Epithelial cell of proximal tubule (primary cell): Measurements from ENCODE around the gene SLC22A1. TPM values are rescaled to one million over a fixed set of nuclear protein-coding genes. Genes with fewer than 3 reads are reported as not detected.
"Not testable (repeated sequence)": the region's sequence is repeated elsewhere in the genome, so short reads cannot be mapped to it uniquely, and the experiment has no call there.

Source experiments
- DNase-seq: peaks from one replicate; pipeline ENCODE4 v3.0.0-alpha.2; 2011; ENCODE audit warnings: low read depth
- H3K4me3 ChIP-seq: 2 replicates; pipeline ENCODE4 v1.5.1; 2011; ENCODE audit warnings: low read depth, mild to moderate bottlenecking, low read length
- total RNA-seq: library from RNA; depleted of rRNA; stranded (reverse); fragments of >200 nt; gene quantifications from 2 replicates; pipeline ENCODE4 v1.2.3, GENCODE V29; 2015
- TF ChIP-seq, protein P1 (sequence below): conservative IDR thresholded peaks from 2 replicates; pipeline ENCODE4 v1.5.1; 2012; ENCODE audit warnings: low read depth, mild to moderate bottlenecking, low read length

Gene SLC22A1
- total RNA-seq, 1 donor from 2014 or later: 0.12 TPM

DNA sequence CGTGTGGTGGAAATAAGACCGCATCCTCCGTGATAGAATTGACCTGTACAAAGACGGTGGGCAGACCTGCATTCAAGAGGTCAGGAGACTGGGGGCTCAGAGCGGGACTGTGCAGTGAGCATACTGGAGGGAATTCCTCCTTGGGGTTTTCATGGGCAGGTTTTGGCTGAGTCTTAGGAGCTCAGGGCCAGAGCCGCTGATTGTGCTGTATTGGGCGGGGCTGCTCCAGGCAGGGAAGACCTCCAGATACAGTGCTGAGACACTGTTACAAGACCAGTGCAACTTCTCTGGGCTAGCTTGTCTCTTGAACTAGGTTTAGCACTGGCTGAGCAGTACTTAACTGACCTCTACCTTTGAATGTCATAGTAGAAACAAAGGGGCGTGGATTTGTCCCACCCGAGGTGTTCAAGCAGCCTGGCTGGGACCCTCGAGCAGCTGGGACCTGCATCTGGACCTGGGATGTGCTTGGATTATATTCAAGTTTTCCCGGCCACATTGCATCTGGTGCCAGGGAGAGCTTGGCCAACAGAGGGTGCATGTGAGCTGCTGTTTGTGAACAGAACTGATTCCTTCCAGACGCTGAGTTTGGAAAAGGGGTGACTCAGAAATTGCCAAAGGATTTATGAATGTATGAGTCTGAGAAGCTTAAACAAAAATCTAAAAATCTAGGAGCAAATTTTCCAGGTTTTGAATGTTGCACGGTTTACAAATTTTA is 33.4 kb upstream of the SLC22A1 start:
- peak; percentile 6 for DNase-seq
- H3K4me3 ChIP-seq: no peak overlapping the region
- TF ChIP-seq, protein P1, sequence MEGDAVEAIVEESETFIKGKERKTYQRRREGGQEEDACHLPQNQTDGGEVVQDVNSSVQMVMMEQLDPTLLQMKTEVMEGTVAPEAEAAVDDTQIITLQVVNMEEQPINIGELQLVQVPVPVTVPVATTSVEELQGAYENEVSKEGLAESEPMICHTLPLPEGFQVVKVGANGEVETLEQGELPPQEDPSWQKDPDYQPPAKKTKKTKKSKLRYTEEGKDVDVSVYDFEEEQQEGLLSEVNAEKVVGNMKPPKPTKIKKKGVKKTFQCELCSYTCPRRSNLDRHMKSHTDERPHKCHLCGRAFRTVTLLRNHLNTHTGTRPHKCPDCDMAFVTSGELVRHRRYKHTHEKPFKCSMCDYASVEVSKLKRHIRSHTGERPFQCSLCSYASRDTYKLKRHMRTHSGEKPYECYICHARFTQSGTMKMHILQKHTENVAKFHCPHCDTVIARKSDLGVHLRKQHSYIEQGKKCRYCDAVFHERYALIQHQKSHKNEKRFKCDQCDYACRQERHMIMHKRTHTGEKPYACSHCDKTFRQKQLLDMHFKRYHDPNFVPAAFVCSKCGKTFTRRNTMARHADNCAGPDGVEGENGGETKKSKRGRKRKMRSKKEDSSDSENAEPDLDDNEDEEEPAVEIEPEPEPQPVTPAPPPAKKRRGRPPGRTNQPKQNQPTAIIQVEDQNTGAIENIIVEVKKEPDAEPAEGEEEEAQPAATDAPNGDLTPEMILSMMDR: peak; percentile 91

DNA sequence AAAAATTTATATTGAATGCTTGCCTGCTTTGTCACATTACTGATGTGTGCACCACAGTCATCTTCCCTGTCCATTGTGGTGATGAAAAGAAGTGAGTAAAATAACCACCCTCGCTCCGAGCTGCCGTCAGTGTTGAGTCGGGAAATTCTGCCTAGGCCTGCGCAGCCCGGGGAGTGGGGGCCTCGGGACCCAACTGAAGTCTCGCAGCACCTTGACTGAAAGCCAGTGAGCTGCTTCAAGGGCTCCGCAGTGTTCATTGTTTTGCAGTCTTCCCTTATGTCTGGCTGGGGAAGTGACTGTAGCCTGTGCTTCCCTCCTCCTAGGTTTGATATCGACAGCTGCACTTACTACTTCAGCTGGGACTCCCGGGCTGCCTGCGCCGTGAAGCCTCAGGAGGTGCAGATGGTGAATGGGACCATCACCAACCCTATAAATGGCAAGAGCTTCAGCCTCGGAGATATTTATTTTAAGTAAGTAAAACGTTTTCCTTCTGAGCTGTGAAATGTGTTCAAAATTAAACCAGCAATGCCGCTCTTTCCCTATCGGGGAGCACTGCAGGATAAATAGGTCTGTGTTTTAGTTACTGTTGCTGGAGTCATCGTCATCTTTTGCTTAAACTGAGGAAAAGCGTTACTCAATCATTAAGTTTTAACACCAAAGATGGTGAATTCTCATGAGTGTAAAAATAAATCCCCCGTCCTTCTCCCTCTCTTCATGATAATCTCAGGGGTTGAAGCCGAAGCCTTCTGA is 32.7 kb upstream of the SLC22A1 start:
- no peak for DNase-seq
- TF ChIP-seq, protein P1: no peak
- H3K4me3 ChIP-seq: no peak overlapping the region

DNA sequence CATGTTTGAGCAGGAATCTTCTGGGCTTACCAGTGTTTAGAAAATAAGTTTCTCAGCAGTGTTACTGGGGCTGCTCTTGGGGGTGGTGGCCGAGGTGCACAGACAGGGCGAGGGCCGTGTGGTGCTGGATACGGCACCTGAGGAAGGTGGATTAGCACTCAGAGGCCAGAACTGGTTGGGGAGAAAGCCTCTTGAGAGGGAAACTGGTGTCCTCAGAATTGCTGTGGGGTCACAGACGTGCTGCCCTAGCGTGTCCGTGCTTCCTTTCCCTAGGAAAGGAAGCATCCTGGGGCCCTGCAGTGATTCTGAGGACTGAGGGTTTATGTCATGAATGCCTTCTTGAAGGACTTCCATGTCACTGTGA is 32.1 kb upstream of the SLC22A1 start:
- no peak for DNase-seq
- TF ChIP-seq, protein P1: no peak
- H3K4me3 ChIP-seq: no peak overlapping the region

DNA sequence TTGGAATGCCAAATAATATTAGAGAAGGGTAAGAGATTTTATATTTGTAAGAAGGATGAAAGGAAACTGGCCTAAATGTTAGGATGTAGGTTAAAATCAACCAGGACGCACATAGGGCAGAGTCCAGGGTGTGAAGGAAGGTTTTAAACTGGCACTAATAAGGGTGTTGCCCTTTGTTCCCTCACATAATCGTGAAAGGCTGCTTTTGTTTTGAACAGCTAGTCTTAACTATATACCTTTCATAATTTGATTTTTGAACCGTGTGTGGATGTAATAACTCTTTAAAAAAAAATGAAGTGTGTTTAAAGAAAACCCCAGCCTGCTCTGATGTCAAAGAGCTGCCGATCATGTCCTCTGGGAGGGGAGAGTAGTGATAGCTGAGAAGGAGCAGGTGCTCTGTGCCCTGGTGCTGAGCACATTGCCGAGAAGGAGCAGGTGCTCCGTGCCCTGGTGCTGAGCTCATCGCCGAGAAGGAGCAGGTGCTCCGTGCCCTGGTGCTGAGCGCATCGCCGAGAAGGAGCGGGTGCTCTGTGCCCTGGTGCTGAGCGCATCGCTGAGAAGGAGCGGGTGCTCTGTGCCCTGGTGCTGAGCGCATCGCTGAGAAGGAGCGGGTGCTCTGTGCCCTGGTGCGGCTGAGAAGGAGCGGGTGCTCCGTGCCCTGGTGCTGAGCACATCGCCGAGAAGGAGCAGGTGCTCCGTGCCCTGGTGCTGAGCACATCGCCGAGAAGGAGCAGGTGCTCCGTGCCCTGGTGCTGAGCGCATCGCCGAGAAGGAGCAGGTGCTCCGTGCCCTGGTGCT is 31.0 kb upstream of the SLC22A1 start:
- DNase-seq, H3K4me3 ChIP-seq: not testable (repeated sequence)

DNA sequence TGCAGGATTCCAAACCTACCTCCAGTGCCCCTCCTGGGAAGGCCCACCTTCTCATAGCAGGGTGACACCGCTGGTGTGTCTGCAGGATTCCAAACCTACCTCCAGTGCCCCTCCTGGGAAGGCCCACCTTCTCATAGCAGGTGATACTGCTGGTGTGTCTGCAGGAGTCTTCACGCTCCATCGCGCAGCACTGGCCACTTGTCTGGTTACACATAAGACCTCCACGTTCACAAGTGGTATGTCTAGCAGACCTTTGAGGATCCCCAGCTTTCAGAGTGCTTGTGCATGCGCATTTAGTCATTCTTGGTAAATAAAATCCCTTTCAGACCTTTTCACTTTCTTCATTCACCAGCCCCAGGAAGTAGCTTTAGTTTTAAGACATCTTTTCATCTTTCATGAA is 29.4 kb upstream of the SLC22A1 start:
- not testable (repeated sequence) for DNase-seq, H3K4me3 ChIP-seq

DNA sequence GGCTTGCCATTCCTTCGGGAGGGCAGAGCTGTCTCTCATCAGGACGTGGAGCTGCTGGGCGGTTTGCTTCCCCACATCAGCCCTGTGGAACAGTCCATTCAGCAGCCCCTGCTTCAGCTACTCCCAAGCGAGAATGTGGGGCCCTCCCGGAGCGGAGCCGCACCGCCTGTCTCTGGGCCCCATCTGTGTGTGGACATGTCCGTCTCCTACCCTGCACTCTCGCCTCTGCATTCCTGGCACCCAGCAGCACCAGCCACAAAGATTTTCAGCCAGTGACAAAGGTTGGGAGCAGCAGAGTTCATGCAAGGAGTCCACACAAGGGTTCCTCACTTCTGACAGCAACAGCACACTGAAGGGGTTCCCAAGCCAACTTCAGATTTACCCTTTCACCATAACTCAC is 29.0 kb upstream of the SLC22A1 start:
- no peak overlapping the region for H3K4me3 ChIP-seq
- TF ChIP-seq, protein P1: no peak
- no peak for DNase-seq

DNA sequence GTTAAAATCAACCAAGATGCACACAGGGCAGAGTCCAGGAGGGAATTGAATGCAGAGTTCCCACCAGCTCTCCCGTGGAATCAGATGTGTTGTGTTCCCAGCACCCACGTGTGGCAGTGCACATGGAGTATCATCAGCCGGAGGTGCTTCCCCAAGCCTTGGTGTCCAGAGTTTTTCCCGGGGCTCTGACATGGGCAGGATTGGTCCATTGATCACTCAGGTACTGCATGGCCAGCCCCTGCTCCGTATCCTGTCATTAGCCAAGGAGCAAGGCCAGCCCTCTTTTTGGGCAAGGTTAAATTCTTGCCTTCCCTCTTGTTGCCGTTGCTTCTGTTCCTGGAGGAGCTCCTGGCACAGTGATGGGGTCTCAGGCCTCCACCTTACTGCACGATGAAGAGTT is 28.6 kb upstream of the SLC22A1 start:
- TF ChIP-seq, protein P1: no peak
- H3K4me3 ChIP-seq: no peak overlapping the region
- no peak for DNase-seq
